Measurements from ENCODE around the gene MYO15A.

Gene MYO15A

GRCh38 chr17:18120461-18121017 is 12.0 kb downstream of the MYO15A start:
- no peak for DNase-seq
- H3K27me3 ChIP-seq = no peaks in the 10 kb centered on the region
- H3K9me3 ChIP-seq = no peaks in the 10 kb centered on the region
- no peaks in the 10 kb centered on the region for H3K36me3 ChIP-seq
- no peaks in the 10 kb centered on the region for H3K4me1 ChIP-seq
- H3K4me3 ChIP-seq (ENCODE audit: low read depth, low read length) = no peak overlapping the region
- no peak for TF ChIP-seq CTCF (IDR thresholded peaks at IDR 0.05; ENCODE audit: low read depth, low read length)

- no peak for DNase-seq
- no peaks in the 10 kb centered on the region for H3K27me3 ChIP-seq
- no peak for TF ChIP-seq CTCF (IDR thresholded peaks at IDR 0.05; ENCODE audit: low read depth, low read length)
Observed at GRCh38 chr17:18121144-18121910, 12.8 kb downstream of the MYO15A start.

GRCh38 chr17:18122990-18123753 is 14.6 kb downstream of the MYO15A start:
- Histone ChIP-seq H3K9me3 (no peaks in the 10 kb centered on the region), H3K4me1 (no peaks in the 10 kb centered on the region), H3K4me3 (ENCODE audit: low read depth, low read length) (no peak overlapping the region), H3K27me3 (no peaks in the 10 kb centered on the region), H3K36me3 (no peaks in the 10 kb centered on the region)
- no peak for TF ChIP-seq CTCF (IDR thresholded peaks at IDR 0.05; ENCODE audit: low read depth, low read length)
- DNase-seq = no peak

More at GRCh38 chr17:18121144-18121910, 12.8 kb downstream of the MYO15A start:
- Histone ChIP-seq H3K9me3 (no peaks in the 10 kb centered on the region), H3K4me3 (ENCODE audit: low read depth, low read length) (no peak overlapping the region), H3K36me3 (no peaks in the 10 kb centered on the region), H3K4me1 (no peaks in the 10 kb centered on the region)

- DNase-seq = no peak
- no peak for TF ChIP-seq CTCF (IDR thresholded peaks at IDR 0.05; ENCODE audit: low read depth, low read length)
- no peaks in the 10 kb centered on the region for H3K4me1 ChIP-seq
- H3K4me3 ChIP-seq (ENCODE audit: low read depth, low read length) = no peak overlapping the region
- no peaks in the 10 kb centered on the region for H3K36me3 ChIP-seq
- H3K27me3 ChIP-seq = no peaks in the 10 kb centered on the region
- H3K9me3 ChIP-seq = no peaks in the 10 kb centered on the region
Observed at GRCh38 chr17:18124345-18125126, 16.0 kb downstream of the MYO15A start.

- Histone ChIP-seq H3K36me3 (no peaks in the 10 kb centered on the region), H3K4me1 (no peaks in the 10 kb centered on the region), H3K27me3 (no peaks in the 10 kb centered on the region), H3K9me3 (no peaks in the 10 kb centered on the region), H3K4me3 (ENCODE audit: low read depth, low read length) (no peak overlapping the region)
- no peak for DNase-seq
- TF ChIP-seq CTCF (IDR thresholded peaks at IDR 0.05; ENCODE audit: low read depth, low read length) = no peak
Observed at GRCh38 chr17:18129041-18129502, 20.5 kb downstream of the MYO15A start.
